ENCODE data around the gene MPO.

The MPO gene

GRCh38 chr17:58313815-58314705 is 33.3 kb upstream of the MPO start:
- H3K4me3 ChIP-seq (ENCODE audit: low read depth, low read length), result no peak overlapping the region
- TF ChIP-seq, protein P1, sequence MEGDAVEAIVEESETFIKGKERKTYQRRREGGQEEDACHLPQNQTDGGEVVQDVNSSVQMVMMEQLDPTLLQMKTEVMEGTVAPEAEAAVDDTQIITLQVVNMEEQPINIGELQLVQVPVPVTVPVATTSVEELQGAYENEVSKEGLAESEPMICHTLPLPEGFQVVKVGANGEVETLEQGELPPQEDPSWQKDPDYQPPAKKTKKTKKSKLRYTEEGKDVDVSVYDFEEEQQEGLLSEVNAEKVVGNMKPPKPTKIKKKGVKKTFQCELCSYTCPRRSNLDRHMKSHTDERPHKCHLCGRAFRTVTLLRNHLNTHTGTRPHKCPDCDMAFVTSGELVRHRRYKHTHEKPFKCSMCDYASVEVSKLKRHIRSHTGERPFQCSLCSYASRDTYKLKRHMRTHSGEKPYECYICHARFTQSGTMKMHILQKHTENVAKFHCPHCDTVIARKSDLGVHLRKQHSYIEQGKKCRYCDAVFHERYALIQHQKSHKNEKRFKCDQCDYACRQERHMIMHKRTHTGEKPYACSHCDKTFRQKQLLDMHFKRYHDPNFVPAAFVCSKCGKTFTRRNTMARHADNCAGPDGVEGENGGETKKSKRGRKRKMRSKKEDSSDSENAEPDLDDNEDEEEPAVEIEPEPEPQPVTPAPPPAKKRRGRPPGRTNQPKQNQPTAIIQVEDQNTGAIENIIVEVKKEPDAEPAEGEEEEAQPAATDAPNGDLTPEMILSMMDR (IDR thresholded peaks at IDR 0.05; ENCODE audit: low read depth, low read length), result no peak

DNA sequence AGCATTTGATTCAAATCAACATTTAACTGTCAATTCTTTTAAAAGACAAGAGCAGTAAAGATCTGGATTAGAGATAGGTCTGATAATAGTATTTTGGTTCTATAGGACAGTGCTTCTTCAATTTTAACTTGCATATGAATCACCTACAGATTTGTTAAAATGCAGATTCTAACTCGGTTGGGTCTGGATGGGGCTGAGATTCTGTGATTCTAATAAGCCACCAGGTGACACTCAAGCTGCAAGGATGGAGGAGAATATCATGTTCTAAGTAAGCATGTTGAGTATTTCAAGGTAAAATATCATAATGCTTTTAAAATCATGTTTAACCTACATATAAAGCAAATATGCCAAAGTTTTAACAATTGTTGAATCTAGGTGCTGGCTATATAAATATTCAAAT is 32.1 kb upstream of the MPO start:
- no peak overlapping the region for H3K4me3 ChIP-seq (ENCODE audit: low read depth, low read length)
- TF ChIP-seq, protein P1 (IDR thresholded peaks at IDR 0.05; ENCODE audit: low read depth, low read length), result no peak

- TF ChIP-seq, protein P1 (IDR thresholded peaks at IDR 0.05; ENCODE audit: low read depth, low read length), result no peak
- H3K4me3 ChIP-seq (ENCODE audit: low read depth, low read length), result no peak overlapping the region
These were observed 31.4 kb upstream of the MPO start for GRCh38 chr17:58312021-58312630.

DNA sequence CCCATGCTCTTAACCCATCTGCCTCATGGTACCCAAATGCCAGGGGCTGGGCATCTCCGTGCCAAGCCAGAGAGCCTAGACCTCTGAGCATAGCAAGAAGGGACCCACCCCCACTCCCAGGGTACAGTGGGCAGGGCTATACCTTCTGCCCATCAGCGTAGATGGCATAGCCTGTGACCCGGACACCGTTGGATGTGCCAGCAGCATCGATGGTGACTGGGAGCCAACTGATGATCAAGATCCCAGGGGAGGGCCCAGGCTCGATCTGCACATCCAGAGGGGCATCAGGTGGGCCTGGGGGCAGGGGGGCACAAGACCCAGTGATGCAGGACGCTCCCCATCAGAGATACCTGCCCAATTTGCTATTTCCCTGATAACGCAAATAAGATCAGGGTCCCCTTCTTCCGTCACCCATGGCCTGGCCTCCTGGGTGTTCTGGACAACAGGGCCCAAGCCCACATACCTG is 30.7 kb upstream of the MPO start:
- H3K4me3 ChIP-seq (ENCODE audit: low read depth, low read length), result no peak overlapping the region
- TF ChIP-seq, protein P1 (IDR thresholded peaks at IDR 0.05; ENCODE audit: low read depth, low read length), result no peak

- TF ChIP-seq, protein P1 (IDR thresholded peaks at IDR 0.05; ENCODE audit: low read depth, low read length), result no peak
- no peak overlapping the region for H3K4me3 ChIP-seq (ENCODE audit: low read depth, low read length)
These were observed 30.0 kb upstream of the MPO start for GRCh38 chr17:58310511-58311428.

- TF ChIP-seq, protein P1 (IDR thresholded peaks at IDR 0.05; ENCODE audit: low read depth, low read length), result no peak
- no peak overlapping the region for H3K4me3 ChIP-seq (ENCODE audit: low read depth, low read length)
These were observed 29.2 kb upstream of the MPO start for GRCh38 chr17:58309918-58310259.

Data from WI38 (cell line).